Measurements from ENCODE around the gene PRG3.

PRG3 gene, protein sequence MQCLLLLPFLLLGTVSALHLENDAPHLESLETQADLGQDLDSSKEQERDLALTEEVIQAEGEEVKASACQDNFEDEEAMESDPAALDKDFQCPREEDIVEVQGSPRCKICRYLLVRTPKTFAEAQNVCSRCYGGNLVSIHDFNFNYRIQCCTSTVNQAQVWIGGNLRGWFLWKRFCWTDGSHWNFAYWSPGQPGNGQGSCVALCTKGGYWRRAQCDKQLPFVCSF

DNA sequence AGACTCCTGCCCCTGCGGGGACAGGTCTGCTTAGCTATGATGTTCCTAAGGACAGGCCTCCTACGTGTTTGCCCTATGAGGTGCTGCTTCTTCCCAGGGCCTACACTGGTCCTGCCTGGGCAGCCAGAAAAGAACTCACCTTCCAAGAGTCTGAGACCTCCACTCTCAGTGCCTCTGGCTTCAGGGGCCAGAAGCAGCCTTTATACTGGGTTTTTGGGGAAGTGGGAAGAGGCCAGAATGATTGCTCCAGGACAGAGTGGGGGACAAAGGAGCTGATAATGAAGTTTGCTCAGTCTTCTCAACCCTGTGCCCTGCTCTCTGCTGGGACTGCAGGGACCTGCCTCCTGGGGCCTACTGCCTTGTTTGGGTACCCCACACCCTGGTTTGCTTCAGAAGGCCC lies at the start of gene PRG3:
Gene PRG3, minus strand, starts transcription at position 176 of the 400 bp plus-strand sequence. CDS start 442 bp downstream, outside the sequence.
- DNase-seq = no peak

- no peak for DNase-seq
These were observed 49.0 kb upstream of the PRG3 start for GRCh38 chr11:57429946-57430345.

GRCh38 chr11:57428643-57429042 lies 47.7 kb upstream of the PRG3 start:
- no peak for DNase-seq

DNA sequence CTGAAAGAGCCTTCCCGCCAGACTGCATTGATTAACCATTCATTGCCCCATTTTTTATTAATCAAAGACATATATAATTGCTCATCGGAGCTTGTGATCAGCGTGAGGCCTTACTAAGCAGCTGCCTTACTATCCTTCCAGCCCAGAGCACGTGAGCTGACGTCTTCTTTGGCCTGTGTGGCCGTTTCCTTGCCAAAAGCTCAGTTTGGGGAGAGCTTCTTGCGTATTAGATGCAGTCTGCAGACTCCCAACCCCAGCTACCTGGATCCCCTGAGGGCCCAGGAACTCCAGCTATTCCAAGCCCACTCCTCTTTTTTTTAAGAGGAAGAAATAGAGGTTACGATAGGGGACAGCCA lies 46.8 kb upstream of the PRG3 start:
- DNase-seq = no peak

GRCh38 chr11:57426929-57427726 lies 46.2 kb upstream of the PRG3 start, which contains the start of gene SLC43A3:
TSS of gene SLC43A3 (minus strand) at chr11:57427121. CDS start at chr11:57426172, 949 bp downstream.
- peak; percentile 74 to 75 for DNase-seq

- DNase-seq = peak; percentile 22 to 27
These were observed 45.5 kb upstream of the PRG3 start for GRCh38 chr11:57426439-57426928.

- peak in 1 of 2 donors; percentile 14 for DNase-seq
These were observed 44.9 kb upstream of the PRG3 start for GRCh38 chr11:57425565-57426438.

DNA sequence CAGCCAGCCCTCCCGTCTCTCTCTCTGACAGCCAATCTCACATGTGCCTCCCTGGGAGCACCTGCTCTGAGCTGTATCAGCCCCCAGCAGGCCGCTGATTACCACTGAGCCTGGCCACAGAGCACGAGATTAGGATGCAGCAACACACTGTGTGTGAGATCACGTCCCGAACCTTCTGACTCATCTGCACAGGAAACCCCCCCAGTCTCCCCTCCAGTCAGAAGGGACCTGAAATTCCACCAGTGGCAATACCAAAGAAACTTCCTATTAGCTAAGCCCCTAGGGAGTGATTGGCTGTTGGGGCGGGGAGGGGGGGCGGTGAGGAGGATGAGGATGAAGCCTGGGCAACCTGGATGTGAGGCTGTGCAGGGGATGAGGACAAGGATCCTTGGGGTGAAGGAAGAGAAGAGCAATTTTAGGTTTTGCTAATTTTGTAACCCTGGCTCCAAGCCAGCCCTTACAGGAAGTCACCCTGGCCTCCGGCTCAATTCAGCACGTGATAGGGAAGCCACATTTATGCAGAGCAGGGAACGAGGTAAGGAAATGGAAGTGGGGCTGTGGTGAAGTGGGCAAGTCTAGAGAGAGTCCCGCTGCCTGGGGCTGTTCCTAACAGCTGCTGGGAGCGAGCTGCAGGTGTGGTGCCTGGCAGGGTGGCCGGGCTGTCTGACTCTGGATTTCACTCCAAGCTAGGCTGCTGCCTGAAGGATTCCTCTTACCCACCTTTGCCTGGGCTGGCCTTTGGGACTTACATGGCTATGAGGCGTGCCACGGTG lies 44.0 kb upstream of the PRG3 start:
- peak; percentile 85 to 87 for DNase-seq

DNA sequence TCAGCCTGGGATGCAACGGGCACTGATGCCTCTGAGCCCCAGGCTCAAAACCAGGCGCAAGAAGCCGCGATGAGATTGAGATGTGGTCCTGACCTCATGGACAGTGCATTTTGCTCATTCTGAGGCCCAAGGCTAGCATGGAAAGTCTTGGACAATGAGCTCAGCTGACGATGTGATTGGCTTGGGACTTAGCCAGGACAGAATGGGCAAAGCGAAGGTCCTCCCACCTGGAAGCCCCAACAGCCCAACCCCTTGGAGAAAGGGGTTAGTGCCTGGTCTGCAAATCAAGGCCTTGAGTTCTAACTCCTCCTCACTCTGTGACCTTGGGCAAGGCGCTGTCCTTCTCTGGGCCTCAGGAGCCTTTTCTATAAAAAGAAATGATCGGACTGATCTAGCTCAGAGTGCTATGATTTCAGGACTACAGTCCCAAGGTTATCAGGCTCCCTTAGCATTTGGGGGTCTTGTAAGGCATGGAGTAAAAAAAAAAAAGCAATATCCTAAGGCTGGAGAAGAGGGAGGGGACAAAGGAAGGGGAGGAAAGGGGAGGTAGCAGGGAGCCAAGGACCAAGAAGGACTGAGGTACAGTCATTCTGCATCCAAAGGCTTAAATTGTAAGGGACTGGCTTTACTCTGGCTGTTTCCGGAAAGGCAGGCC lies 43.3 kb upstream of the PRG3 start:
- DNase-seq = no peak

- DNase-seq = no peak
These were observed 41.7 kb upstream of the PRG3 start for GRCh38 chr11:57422669-57423068.

DNA sequence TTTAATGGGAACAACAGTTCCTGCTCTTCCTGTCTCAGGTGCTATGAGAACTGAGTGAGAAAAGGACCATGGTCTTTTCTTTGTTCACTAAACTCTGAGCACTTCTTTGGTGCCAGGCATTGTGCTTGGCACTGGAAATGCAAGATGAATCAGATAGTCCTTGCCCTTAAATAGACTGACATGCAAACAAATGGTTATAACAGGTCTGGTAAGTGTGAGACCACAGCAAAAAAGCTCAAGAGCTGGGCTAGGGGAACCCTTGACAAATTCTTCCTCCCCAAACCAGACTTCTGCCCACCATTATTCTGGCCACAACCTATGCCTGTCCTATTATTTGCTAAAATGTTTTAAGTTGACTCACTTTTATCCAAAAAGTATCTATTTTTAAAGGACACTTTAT lies 40.9 kb upstream of the PRG3 start:
- no peak for DNase-seq

DNA sequence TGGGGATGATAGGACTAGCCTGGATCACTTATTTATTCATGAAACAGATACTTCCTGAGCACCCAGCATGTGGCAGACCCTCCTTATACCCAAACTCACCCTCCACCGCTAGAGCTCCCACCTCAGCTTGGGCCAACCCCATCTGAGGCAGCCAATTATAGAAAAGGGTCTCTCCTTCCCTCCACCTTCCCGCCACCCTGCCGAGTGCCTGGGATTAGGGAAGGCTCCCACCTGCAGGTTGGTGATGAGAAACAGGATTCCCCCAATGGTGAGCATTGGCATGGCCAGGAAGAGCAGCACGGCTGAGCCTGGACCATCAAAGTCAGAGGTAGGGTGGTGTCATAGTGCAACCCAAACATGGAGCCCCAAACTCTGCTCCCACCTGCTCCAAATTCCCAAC lies 40.1 kb upstream of the PRG3 start:
- no peak for DNase-seq

DNA sequence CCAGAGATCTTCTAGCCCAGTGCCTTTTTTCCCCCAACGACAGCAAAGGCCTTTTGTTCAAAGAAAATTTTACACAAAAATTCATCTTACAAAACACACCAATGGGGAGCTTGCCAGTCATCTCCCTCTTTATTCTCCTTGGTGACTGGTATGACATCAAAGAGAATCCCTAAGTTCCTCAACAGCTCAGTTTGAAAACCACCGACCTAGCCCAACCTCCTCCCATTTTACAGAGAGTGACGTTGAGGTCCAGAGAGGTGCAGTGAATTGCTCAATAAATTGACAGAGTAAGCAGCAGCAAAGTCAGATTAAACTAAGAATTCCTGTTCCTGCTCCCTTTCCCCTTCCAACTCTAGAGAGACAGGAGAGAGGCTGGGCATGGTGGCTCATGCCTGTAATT lies 38.2 kb upstream of the PRG3 start:
- no peak for DNase-seq

GRCh38 chr11:57418131-57418530 lies 37.2 kb upstream of the PRG3 start:
- no peak for DNase-seq

- DNase-seq = no peak
These were observed 36.1 kb upstream of the PRG3 start for GRCh38 chr11:57417056-57417455.

- no peak for DNase-seq
These were observed 35.5 kb upstream of the PRG3 start for GRCh38 chr11:57416436-57416835.

DNA sequence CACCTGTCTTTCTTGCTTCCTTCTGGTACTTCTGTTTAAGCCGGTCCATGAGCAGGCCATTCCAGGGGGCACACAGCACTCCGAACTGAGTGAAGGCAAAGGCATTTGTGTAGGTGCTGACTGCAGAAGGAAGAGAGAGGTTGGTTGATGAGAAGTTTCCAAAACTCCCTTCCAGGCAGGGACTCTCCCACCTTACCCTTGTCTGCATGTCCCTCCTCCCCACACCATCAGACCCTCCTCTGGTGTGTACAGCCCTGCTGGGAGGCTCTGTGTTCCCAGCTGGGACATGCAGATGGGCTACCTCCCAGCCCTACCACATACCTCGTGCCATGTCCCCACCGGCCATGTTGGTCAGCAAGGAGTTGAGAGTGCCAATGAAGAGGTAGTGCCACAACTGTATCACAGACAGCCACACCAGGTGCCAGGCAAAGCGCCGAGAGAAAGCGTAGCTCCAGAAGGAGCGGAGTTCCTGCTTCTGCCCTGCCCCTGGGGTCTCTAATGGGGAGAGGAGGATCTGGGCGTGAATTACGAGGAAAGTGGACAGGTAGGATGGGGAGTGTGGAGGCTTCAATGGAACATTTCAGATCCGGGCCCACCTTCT lies 33.8 kb upstream of the PRG3 start:
- DNase-seq = no peak

- DNase-seq = no peak
These were observed 32.7 kb upstream of the PRG3 start for GRCh38 chr11:57413681-57414080.

GRCh38 chr11:57410287-57410686 lies 29.3 kb upstream of the PRG3 start:
- DNase-seq = no peak

GRCh38 chr11:57409321-57410100 lies 28.6 kb upstream of the PRG3 start:
- no peak for DNase-seq

- DNase-seq = no peak
These were observed 27.8 kb upstream of the PRG3 start for GRCh38 chr11:57408771-57409170.
